ENCODE results near the gene RHOBTB1. TPM values are rescaled to one million over a fixed set of nuclear protein-coding genes. Genes with fewer than 3 reads are reported as not detected.

RHOBTB1 gene
- total and polyA plus RNA-seq, 2 experiments from 2014 or later = 18.4 to 40.8 TPM

DNA sequence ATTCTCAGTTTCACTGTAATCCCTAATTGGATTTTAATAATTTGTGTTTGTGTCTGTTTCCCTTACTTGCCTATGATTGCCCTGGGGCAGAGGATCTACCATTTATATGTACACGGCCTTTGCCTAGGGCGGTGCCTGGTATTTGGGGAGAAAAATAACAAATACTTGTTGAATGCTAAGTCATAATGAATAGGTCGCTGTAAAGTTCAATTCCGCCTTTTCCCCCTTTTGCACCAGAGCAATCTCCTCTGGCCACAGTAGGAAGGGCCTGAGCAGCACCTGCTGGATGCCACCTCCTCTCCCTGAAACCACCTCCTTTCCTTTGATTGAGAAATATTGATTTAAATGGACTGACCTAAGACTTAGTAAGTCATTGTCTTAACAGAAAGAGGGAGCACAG is 70.2 kb downstream of the RHOBTB1 start:
- Histone ChIP-seq H4K20me1 (ENCODE audit: insufficient read depth, poor library complexity, severe bottlenecking) (no peaks in the 10 kb centered on the region), H2AFZ (no peak overlapping the region), H3K4me2 (no peak overlapping the region), H3K9me3 (ENCODE audit: low read depth) (no peaks in the 10 kb centered on the region), H3K4me3 (no peak overlapping the region), H3K4me1 (ENCODE audit: insufficient read depth) (no peaks in the 10 kb centered on the region), H3K27ac (no peak overlapping the region), H3K36me3 (replicated peaks; ENCODE audit: insufficient read depth, low read depth) (no peaks in the 10 kb centered on the region), H3K27me3 (no peaks in the 10 kb centered on the region), H3K79me2 (no peaks in the 10 kb centered on the region), H3K9me2 (replicated peaks; ENCODE audit: insufficient read depth) (no peaks in the 10 kb centered on the region)
- no peak for DNase-seq (ENCODE audit: low spot score)
- TF ChIP-seq EZH2 (IDR thresholded peaks at IDR 0.05; ENCODE audit: borderline replicate concordance) (no peak), EZH2phosphoT487 (IDR thresholded peaks at IDR 0.05; ENCODE audit: low read depth, severe bottlenecking, unreplicated experiment) (no peak)
- TF ChIP-seq, protein P1, sequence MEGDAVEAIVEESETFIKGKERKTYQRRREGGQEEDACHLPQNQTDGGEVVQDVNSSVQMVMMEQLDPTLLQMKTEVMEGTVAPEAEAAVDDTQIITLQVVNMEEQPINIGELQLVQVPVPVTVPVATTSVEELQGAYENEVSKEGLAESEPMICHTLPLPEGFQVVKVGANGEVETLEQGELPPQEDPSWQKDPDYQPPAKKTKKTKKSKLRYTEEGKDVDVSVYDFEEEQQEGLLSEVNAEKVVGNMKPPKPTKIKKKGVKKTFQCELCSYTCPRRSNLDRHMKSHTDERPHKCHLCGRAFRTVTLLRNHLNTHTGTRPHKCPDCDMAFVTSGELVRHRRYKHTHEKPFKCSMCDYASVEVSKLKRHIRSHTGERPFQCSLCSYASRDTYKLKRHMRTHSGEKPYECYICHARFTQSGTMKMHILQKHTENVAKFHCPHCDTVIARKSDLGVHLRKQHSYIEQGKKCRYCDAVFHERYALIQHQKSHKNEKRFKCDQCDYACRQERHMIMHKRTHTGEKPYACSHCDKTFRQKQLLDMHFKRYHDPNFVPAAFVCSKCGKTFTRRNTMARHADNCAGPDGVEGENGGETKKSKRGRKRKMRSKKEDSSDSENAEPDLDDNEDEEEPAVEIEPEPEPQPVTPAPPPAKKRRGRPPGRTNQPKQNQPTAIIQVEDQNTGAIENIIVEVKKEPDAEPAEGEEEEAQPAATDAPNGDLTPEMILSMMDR (IDR thresholded peaks at IDR 0.05; ENCODE audit: poor library complexity) = no peak
- 94% methylated on average over 4 of the region's 4 CpGs for WGBS (ENCODE audit: low lambda C conversion rate, missing lambda C conversion rate)

DNA sequence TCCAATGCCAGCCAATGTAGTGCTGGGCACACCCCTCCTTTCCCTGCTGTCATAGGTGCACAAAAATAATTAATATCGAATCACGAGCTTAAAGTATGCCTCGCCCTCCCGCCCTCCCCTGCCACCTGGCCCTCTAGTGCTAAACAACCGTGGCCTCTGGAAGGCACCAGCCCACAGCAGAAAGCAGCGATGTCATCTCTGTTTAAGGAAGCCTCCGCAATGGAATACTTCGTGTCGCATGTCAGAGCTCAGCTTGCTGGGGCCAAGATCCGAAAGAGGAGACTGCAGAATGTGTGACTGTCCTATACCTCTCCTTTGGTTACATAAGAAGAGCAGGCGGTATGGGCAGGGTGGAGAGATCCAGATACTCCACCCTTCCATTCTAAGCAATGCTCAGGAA is 71.5 kb downstream of the RHOBTB1 start:
- Histone ChIP-seq H3K4me2 (no peak overlapping the region), H3K4me3 (no peak overlapping the region), H3K79me2 (no peaks in the 10 kb centered on the region), H3K36me3 (replicated peaks; ENCODE audit: insufficient read depth, low read depth) (no peaks in the 10 kb centered on the region), H3K9me2 (replicated peaks; ENCODE audit: insufficient read depth) (no peaks in the 10 kb centered on the region), H3K27me3 (no peaks in the 10 kb centered on the region), H3K9me3 (ENCODE audit: low read depth) (no peaks in the 10 kb centered on the region), H4K20me1 (ENCODE audit: insufficient read depth, poor library complexity, severe bottlenecking) (no peaks in the 10 kb centered on the region), H3K4me1 (ENCODE audit: insufficient read depth) (no peaks in the 10 kb centered on the region), H2AFZ (no peak overlapping the region), H3K27ac (no peak overlapping the region)
- WGBS (ENCODE audit: low lambda C conversion rate, missing lambda C conversion rate) = 93% methylated on average over 11 of the region's 11 CpGs
- TF ChIP-seq EZH2 (IDR thresholded peaks at IDR 0.05; ENCODE audit: borderline replicate concordance) (no peak), EZH2phosphoT487 (IDR thresholded peaks at IDR 0.05; ENCODE audit: low read depth, severe bottlenecking, unreplicated experiment) (no peak)
- TF ChIP-seq, protein P1 (IDR thresholded peaks at IDR 0.05; ENCODE audit: poor library complexity) = no peak
- DNase-seq (ENCODE audit: low spot score) = no peak

DNA sequence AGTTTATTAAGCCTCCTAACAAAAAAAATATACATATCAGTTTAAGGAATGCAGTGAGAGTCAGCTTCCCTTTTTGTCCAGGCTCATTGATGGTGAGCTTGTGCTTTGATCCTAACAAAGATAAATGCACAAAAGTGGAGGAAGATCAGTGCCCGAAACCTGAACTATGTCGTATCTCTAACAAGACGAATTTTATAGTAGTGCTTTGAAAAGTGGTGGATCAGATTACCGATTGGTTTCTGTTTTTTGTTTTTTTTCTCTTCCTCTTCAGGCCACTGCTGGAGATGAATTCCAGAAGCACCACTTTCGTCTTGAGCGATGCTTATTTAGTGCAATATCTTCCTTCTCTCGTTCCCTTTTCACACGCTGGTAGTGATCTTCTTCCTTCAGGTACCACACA is 72.8 kb downstream of the RHOBTB1 start:
- no peaks in the 10 kb centered on the region for H3K9me3 ChIP-seq (ENCODE audit: low read depth)
- no peak overlapping the region for H3K27ac ChIP-seq
- WGBS (ENCODE audit: low lambda C conversion rate, missing lambda C conversion rate) = 49% methylated on average over 8 of the region's 8 CpGs
- no peaks in the 10 kb centered on the region for H3K9me2 ChIP-seq (replicated peaks; ENCODE audit: insufficient read depth)
- H3K36me3 ChIP-seq (replicated peaks; ENCODE audit: insufficient read depth, low read depth) = no peaks in the 10 kb centered on the region
- no peak overlapping the region for H2AFZ ChIP-seq
- H3K79me2 ChIP-seq = no peaks in the 10 kb centered on the region
- TF ChIP-seq EZH2 (IDR thresholded peaks at IDR 0.05; ENCODE audit: borderline replicate concordance) (no peak), EZH2phosphoT487 (IDR thresholded peaks at IDR 0.05; ENCODE audit: low read depth, severe bottlenecking, unreplicated experiment) (no peak)
- TF ChIP-seq, protein P1 (IDR thresholded peaks at IDR 0.05; ENCODE audit: poor library complexity) = no peak
- no peaks in the 10 kb centered on the region for H3K27me3 ChIP-seq
- DNase-seq (ENCODE audit: low spot score) = no peak
- H3K4me2 ChIP-seq = no peak overlapping the region
- no peak overlapping the region for H3K4me3 ChIP-seq
- H4K20me1 ChIP-seq (ENCODE audit: insufficient read depth, poor library complexity, severe bottlenecking) = no peaks in the 10 kb centered on the region
- H3K4me1 ChIP-seq (ENCODE audit: insufficient read depth) = no peaks in the 10 kb centered on the region

DNA sequence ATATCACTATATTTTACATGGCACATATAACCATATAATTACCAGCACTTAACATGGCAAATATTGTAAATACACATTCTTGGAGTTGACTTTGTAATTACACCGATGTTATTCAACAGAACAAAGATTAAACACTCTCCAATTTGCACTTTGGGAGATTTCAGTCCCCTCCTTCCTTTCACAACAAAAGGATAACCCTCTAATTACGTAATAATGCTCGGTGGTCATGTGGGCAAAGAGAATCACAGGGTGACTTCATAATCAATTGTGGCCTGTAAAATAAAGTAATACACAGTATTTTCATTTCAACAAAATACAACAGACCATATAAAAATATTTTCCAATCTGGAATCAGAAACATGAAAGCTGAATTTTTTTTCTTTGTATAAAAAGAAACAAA is 73.2 kb downstream of the RHOBTB1 start:
- H3K79me2 ChIP-seq = no peaks in the 10 kb centered on the region
- no peaks in the 10 kb centered on the region for H3K4me1 ChIP-seq (ENCODE audit: insufficient read depth)
- H3K9me2 ChIP-seq (replicated peaks; ENCODE audit: insufficient read depth) = no peaks in the 10 kb centered on the region
- H3K4me3 ChIP-seq = no peak overlapping the region
- no peak for DNase-seq (ENCODE audit: low spot score)
- no peaks in the 10 kb centered on the region for H4K20me1 ChIP-seq (ENCODE audit: insufficient read depth, poor library complexity, severe bottlenecking)
- no peak overlapping the region for H2AFZ ChIP-seq
- 73% methylated on average over 3 of the region's 3 CpGs for WGBS (ENCODE audit: low lambda C conversion rate, missing lambda C conversion rate)
- H3K27ac ChIP-seq = no peak overlapping the region
- no peaks in the 10 kb centered on the region for H3K9me3 ChIP-seq (ENCODE audit: low read depth)
- H3K36me3 ChIP-seq (replicated peaks; ENCODE audit: insufficient read depth, low read depth) = no peaks in the 10 kb centered on the region
- H3K27me3 ChIP-seq = no peaks in the 10 kb centered on the region
- no peak overlapping the region for H3K4me2 ChIP-seq
- TF ChIP-seq, protein P1 (IDR thresholded peaks at IDR 0.05; ENCODE audit: poor library complexity) = no peak
- TF ChIP-seq EZH2phosphoT487 (IDR thresholded peaks at IDR 0.05; ENCODE audit: low read depth, severe bottlenecking, unreplicated experiment) = no peak
- TF ChIP-seq EZH2 (IDR thresholded peaks at IDR 0.05; ENCODE audit: borderline replicate concordance) = no peak
